ENCODE data around the gene MAN1A1.

- TF ChIP-seq, protein P1, sequence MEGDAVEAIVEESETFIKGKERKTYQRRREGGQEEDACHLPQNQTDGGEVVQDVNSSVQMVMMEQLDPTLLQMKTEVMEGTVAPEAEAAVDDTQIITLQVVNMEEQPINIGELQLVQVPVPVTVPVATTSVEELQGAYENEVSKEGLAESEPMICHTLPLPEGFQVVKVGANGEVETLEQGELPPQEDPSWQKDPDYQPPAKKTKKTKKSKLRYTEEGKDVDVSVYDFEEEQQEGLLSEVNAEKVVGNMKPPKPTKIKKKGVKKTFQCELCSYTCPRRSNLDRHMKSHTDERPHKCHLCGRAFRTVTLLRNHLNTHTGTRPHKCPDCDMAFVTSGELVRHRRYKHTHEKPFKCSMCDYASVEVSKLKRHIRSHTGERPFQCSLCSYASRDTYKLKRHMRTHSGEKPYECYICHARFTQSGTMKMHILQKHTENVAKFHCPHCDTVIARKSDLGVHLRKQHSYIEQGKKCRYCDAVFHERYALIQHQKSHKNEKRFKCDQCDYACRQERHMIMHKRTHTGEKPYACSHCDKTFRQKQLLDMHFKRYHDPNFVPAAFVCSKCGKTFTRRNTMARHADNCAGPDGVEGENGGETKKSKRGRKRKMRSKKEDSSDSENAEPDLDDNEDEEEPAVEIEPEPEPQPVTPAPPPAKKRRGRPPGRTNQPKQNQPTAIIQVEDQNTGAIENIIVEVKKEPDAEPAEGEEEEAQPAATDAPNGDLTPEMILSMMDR (IDR thresholded peaks at IDR 0.05): no peak
- TF ChIP-seq POLR2A (IDR thresholded peaks at IDR 0.05): no peak
These were observed 12.3 kb downstream of the MAN1A1 start for GRCh38 chr6:119337252-119337651.
